HepG2 (cell line): Measurements from ENCODE around the gene FAM222B. TPM values are rescaled to one million over a fixed set of nuclear protein-coding genes. Genes with fewer than 3 reads are reported as not detected.

Experiments
- ATAC-seq: fragments of 200-7000 bp; cut with Tn5 transposase; 3 replicates; pipeline ENCODE4 v1.9.1; 2020; ENCODE audit warnings: mild to moderate bottlenecking, moderate library complexity
- BruUV-seq: library from RNA; stranded (reverse); fragments of 400-500 nt; replicated peaks from 2 replicates; lab custom pipeline; 2021; lab: Mats Ljungman, UMichigan
- CTCF ChIA-PET: fragments of 300-600 bp; formaldehyde crosslinking; extraction: SDS; loops from one replicate; lab custom pipeline; 2021; ENCODE audit warnings: low total read pairs, inconsistent platforms, low intra/inter-chr PET ratio; lab: Yijun Ruan, JAX
- POLR2A ChIA-PET: fragments of 350-600 bp; sonication (Branson Sonifier 250); formaldehyde crosslinking; loops from one replicate; lab custom pipeline; 2020; ENCODE audit warnings: antibody characterized with exemption, inconsistent platforms; lab: Yijun Ruan, JAX
- DNase-seq: peaks from one replicate; pipeline ENCODE4 v3.0.0-alpha.2; 2015; ENCODE audit warnings: low spot score
- FAIRE-seq: peaks from 3 replicates; lab custom pipeline; 2011; peaks lifted over from hg19 to GRCh38; lab: Jason Lieb, UNC
- H2AFZ ChIP-seq: one replicate; pipeline ENCODE4 v1.6.1; 2011; ENCODE audit warnings: low read length, inconsistent platforms
- H3K27ac ChIP-seq: fragments of 300-600 bp; 3 replicates; pipeline ENCODE4 v1.8.0; 2011; ENCODE audit warnings: mixed run types, mild to moderate bottlenecking, mixed read lengths, low read length, inconsistent platforms; ENCODE audit not compliant: insufficient read depth; ENCODE audit errors: extremely low read length
- H3K27me3 ChIP-seq, 2 experiments: fragments of 200-600 bp in 1 of 2; 2 replicates in 1 of 2; 3 replicates in 1 of 2; pipeline versions ENCODE4 v1.6.0 to v1.8.0; 2011; ENCODE audit warnings: low read length in 2 of 2, mild to moderate bottlenecking in 2 of 2, moderate library complexity in 2 of 2, inconsistent platforms in 1 of 2; ENCODE audit not compliant: insufficient read depth in 2 of 2, control insufficient read depth in 1 of 2
- H3K36me3 ChIP-seq, 2 experiments: fragments of 200-600 bp in 1 of 2; replicated peaks in 1 of 2; 2 replicates in 1 of 2; 3 replicates in 1 of 2; pipeline versions ENCODE4 v1.5.1 to v1.8.0; 2011; ENCODE audit warnings: low read length in 2 of 2, inconsistent platforms in 1 of 2; ENCODE audit not compliant: insufficient read depth in 2 of 2, control insufficient read depth in 1 of 2
- H3K4me1 ChIP-seq: 2 replicates; pipeline ENCODE4 v1.5.1; 2012; ENCODE audit warnings: low read length, inconsistent platforms; ENCODE audit not compliant: insufficient read depth
- H3K4me2 ChIP-seq: 2 replicates; pipeline ENCODE4 v1.6.0; 2011; ENCODE audit warnings: low read depth, low read length, inconsistent platforms
- H3K4me3 ChIP-seq, 3 experiments: fragments of 200-600 bp in 1 of 3; sonication (generic), shearing (Covaris generic) in 1 of 3; replicated peaks in 1 of 3; 2 replicates each; pipeline ENCODE4 v1.5.1; 2011 to 2016; ENCODE audit warnings: low read length in 3 of 3, inconsistent platforms in 2 of 3, low read depth in 2 of 3, mild to moderate bottlenecking in 2 of 3, control low read depth in 1 of 3, mixed read lengths in 1 of 3; ENCODE audit not compliant: insufficient read depth in 1 of 3
- H3K79me2 ChIP-seq: one replicate; pipeline ENCODE4 v1.6.1; 2011; ENCODE audit warnings: low read length, inconsistent platforms; ENCODE audit not compliant: insufficient read depth
- H3K9ac ChIP-seq: 2 replicates; pipeline ENCODE4 v1.6.0; 2011; ENCODE audit warnings: mild to moderate bottlenecking, low read depth, low read length, inconsistent platforms; ENCODE audit not compliant: insufficient read depth
- H3K9me3 ChIP-seq: 2 replicates; pipeline ENCODE4 v1.5.1; 2012; ENCODE audit warnings: mild to moderate bottlenecking, low read length
- H4K20me1 ChIP-seq: 2 replicates; pipeline ENCODE4 v1.6.0; 2011; ENCODE audit warnings: inconsistent platforms, mild to moderate bottlenecking, low read length, moderate library complexity; ENCODE audit not compliant: insufficient read depth
- CENPX ChIP-seq: sonication (generic); formaldehyde crosslinking; IDR thresholded peaks from 2 replicates; pipeline ENCODE4 v1.9.0; 2021; ENCODE audit warnings: mild to moderate bottlenecking, missing genetic modification reagents, moderate library complexity
- GZF1 ChIP-seq: sonication (generic); formaldehyde crosslinking; IDR thresholded peaks from 2 replicates; pipeline ENCODE4 v1.5.1; 2020; ENCODE audit warnings: mild to moderate bottlenecking, missing genetic modification reagents
- KLF15 ChIP-seq: sonication (generic); formaldehyde crosslinking; IDR thresholded peaks from 2 replicates; pipeline ENCODE4 v1.8.1; 2023; ENCODE audit warnings: borderline replicate concordance, mild to moderate bottlenecking, inconsistent platforms, missing genetic modification reagents, mixed read lengths
- MNT ChIP-seq: fragments of 450-650 bp; IDR thresholded peaks from 2 replicates; pipeline ENCODE4 v1.6.1; 2016
- PHF8 ChIP-seq: sonication (generic); formaldehyde crosslinking; IDR thresholded peaks from 2 replicates; pipeline ENCODE4 v1.5.0; 2020; ENCODE audit warnings: missing genetic modification reagents
- PRPF4 ChIP-seq: fragments of 200-400 bp; formaldehyde crosslinking; IDR thresholded peaks from 2 replicates; pipeline ENCODE4 v1.6.1; 2016; ENCODE audit warnings: low read length, low read depth; ENCODE audit not compliant: poor library complexity, severe bottlenecking
- SALL2 ChIP-seq: sonication (generic); formaldehyde crosslinking; IDR thresholded peaks from 2 replicates; pipeline ENCODE4 v1.8.1; 2023; ENCODE audit warnings: mild to moderate bottlenecking, missing genetic modification reagents, inconsistent platforms
- SRSF9 ChIP-seq: fragments of 200-400 bp; formaldehyde crosslinking; IDR thresholded peaks from 2 replicates; pipeline ENCODE4 v1.6.1; 2018; ENCODE audit warnings: borderline replicate concordance, mild to moderate bottlenecking, low read depth, low read length; ENCODE audit not compliant: insufficient read depth, poor library complexity, severe bottlenecking
- TOPORS ChIP-seq: sonication (generic); formaldehyde crosslinking; IDR thresholded peaks from 2 replicates; pipeline ENCODE4 v1.8.0; 2023; ENCODE audit warnings: mild to moderate bottlenecking, missing genetic modification reagents
- TP53 ChIP-seq: sonication (generic); formaldehyde crosslinking; conservative IDR thresholded peaks from 2 replicates; pipeline ENCODE4 v1.4.0; 2020; ENCODE audit warnings: missing genetic modification reagents
- ZBTB3 ChIP-seq: sonication (generic); formaldehyde crosslinking; IDR thresholded peaks from 2 replicates; pipeline ENCODE4 v1.4.0; 2020; ENCODE audit warnings: low read depth, mild to moderate bottlenecking, moderate library complexity, missing genetic modification reagents, borderline replicate concordance
- ZBTB7B ChIP-seq: sonication (generic); formaldehyde crosslinking; IDR thresholded peaks from 2 replicates; pipeline ENCODE4 v1.4.0; 2020; ENCODE audit warnings: missing genetic modification reagents
- ZMAT3 ChIP-seq: sonication (generic); formaldehyde crosslinking; conservative IDR thresholded peaks from 2 replicates; pipeline ENCODE4 v1.7.0; 2021; ENCODE audit warnings: missing genetic modification reagents
- ZNF564 ChIP-seq: sonication (generic); formaldehyde crosslinking; IDR thresholded peaks from 2 replicates; pipeline ENCODE4 v1.8.1; 2023; ENCODE audit warnings: mild to moderate bottlenecking, missing genetic modification reagents
- ZNF678 ChIP-seq: sonication (generic); formaldehyde crosslinking; IDR thresholded peaks from 2 replicates; pipeline ENCODE4 v1.4.0; 2020; ENCODE audit warnings: mild to moderate bottlenecking, missing genetic modification reagents
- ZNF800 ChIP-seq: sonication (generic); formaldehyde crosslinking; IDR thresholded peaks from 2 replicates; pipeline ENCODE4 v1.4.0; 2020; ENCODE audit warnings: missing genetic modification reagents
- WGBS: methylation state at CpG from one replicate; pipeline ENCODE4 v1.1.6; 2017; ENCODE audit warnings: low lambda C conversion rate; 5-methylcytosine and 5-hydroxymethylcytosine counted together
- in situ Hi-C: cut with HindIII; loops from 2 replicates; pipeline ENCODE4 v1.10.0; 2017; ENCODE audit warnings: low pct_unique_long_range_greater_than_20kb; ENCODE audit not compliant: extremely low pct_ligation_motif_present
- intact Hi-C: fragments of 100-400 bp; cut with micrococcal nuclease; formaldehyde crosslinking; loops from one replicate; pipeline ENCODE4 v1.10.0; 2022; ENCODE audit not compliant: unreplicated experiment
- polyA plus RNA-seq, 8 experiments: library from polyadenylated mRNA; depleted of rRNA in 3 of 8; stranded (reverse) in 7 of 8; unstranded in 1 of 8; fragments of >200 nt; fragmentation: Illumina TruSeq in 4 of 8; extraction: Trizol in 4 of 8; gene quantifications; 2 replicates each; pipeline versions ENCODE4 v1.2.1 to v1.2.3, GENCODE V29; 2011 to 2016; ENCODE audit warnings: low read depth in 4 of 8, missing spikeins in 1 of 8, mixed read lengths in 1 of 8; ENCODE audit not compliant: insufficient read depth in 1 of 8
- total RNA-seq, 5 experiments: library from RNA; depleted of rRNA; stranded (reverse); fragments of >200 nt; fragmentation: Illumina TruSeq; extraction: Trizol; gene quantifications; 2 replicates each; pipeline ENCODE4 v1.2.3, GENCODE V29; 2016; ENCODE audit warnings: low read depth in 1 of 5

Gene FAM222B
- total and polyA plus RNA-seq, 2 of the 13 experiments (the other 11 are each of a cell fraction or from before 2014, with no cell fraction given) = 3.5 to 7.3 TPM

- intact Hi-C loops = no loop called here
- Histone ChIP-seq H3K27ac (no peak overlapping the region), H3K4me2 (no peak overlapping the region), H3K27me3 (no peaks in the 10 kb centered on the region), H2AFZ (no peak overlapping the region), H3K9me3 (no peaks in the 10 kb centered on the region), H3K79me2 (no peaks in the 10 kb centered on the region), H3K4me3 (no peak overlapping the region), H4K20me1 (no peaks in the 10 kb centered on the region), H3K4me1 (peaks cover 10% of the 10 kb centered on the region), H3K9ac (no peak overlapping the region), H3K36me3 (peaks cover 0 to 11% of the 10 kb centered on the region in 2 experiments; a peak in 2 of 5 replicates)
- WGBS = 100% methylated on average over 1 of the region's 1 CpG
- FAIRE-seq = no peak
- ChIA-PET CTCF (no interaction called here), POLR2A (interaction anchor here (0.7 kb wide), 1 partner anchor 12 kb away, joined by 3 read pairs; no protein-coding TSS in a partner anchor)
- no TSS peak for BruUV-seq
- DNase-seq = no peak
- TF ChIP-seq PHF8 (CRISPR knock-in tag) (no peak), ZMAT3 (CRISPR knock-in tag) (no peak), ZNF564 (CRISPR knock-in tag) (no peak), ZNF800 (CRISPR knock-in tag) (no peak), PRPF4 (no peak)
- ATAC-seq = no peak
- in situ Hi-C loops = loop anchor here (25.0 kb wide), 1 partner anchor 379 kb away; no protein-coding TSS in a partner anchor
Observed at GRCh38 chr17:28733346-28733745, 109.2 kb downstream of the FAM222B start.

DNA sequence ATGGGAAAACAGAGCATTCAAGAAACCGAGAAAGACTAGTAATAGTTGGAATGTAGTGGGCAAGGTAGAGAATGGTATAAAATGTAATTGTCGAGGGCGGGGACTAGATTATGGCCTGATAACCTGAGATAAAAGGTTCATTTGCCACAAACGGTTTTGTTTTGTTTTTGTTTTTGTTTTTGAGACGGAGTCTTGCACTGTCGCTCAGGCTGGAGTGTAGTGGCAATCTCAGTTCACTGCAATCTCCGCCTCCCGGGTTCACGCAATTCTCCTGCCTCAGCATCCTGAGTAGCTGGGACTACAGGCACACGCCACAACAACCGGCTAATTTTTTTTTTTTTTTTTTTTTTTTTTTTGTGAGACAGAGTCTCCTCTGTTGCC, 112.7 kb downstream of the FAM222B start:
- no peak overlapping the region for H3K9ac ChIP-seq
- POLR2A ChIA-PET = interaction anchor here (1.2 to 8.7 kb wide), 6 partner anchors 10 to 222 kb away, joined by 3 to 590 read pairs (median 36); partner anchors contain the start of genes PHF12, RPL23A, SDF2 and SUPT6H
- no peak for TF ChIP-seq TOPORS (CRISPR knock-in tag)
- TF ChIP-seq GZF1 (CRISPR knock-in tag) = no peak
- no peak for TF ChIP-seq ZBTB7B (CRISPR knock-in tag)
- no peak for TF ChIP-seq TP53 (CRISPR knock-in tag)
- TF ChIP-seq MNT = no peak
- no peak for TF ChIP-seq SALL2 (CRISPR knock-in tag)
- TF ChIP-seq ZNF678 (CRISPR knock-in tag) = no peak
- no peak for TF ChIP-seq ZBTB3 (CRISPR knock-in tag)
- no peak for TF ChIP-seq SRSF9
- no peak for TF ChIP-seq KLF15
- TF ChIP-seq CENPX (CRISPR knock-in tag) = no peak

More for the DNA sequence above, 112.7 kb downstream of the FAM222B start:
- Histone ChIP-seq H3K36me3 (peaks cover 0 to 8% of the 10 kb centered on the region in 2 experiments; a peak in 2 of 5 replicates), H3K4me2 (no peak overlapping the region), H3K4me1 (peaks cover 24% of the 10 kb centered on the region), H3K79me2 (peaks cover 4% of the 10 kb centered on the region), H3K27me3 (no peaks in the 10 kb centered on the region; a peak in 1 of 5 replicates), H2AFZ (no peak overlapping the region), H3K4me3 (no peak overlapping the region), H4K20me1 (no peaks in the 10 kb centered on the region), H3K9me3 (no peaks in the 10 kb centered on the region), H3K27ac (peak overlapping the region; percentile 88)
- BruUV-seq = no TSS peak
- CTCF ChIA-PET = interaction anchor here (5.0 kb wide), 1 partner anchor 20 kb away, joined by 142 read pairs; no protein-coding TSS in a partner anchor
- ATAC-seq (no peak), DNase-seq (no peak), FAIRE-seq (no peak)
- intact Hi-C loops = no loop called here
- in situ Hi-C loops = loop anchor here (25.0 kb wide), 1 partner anchor 382 kb away; no protein-coding TSS in a partner anchor
- 90% methylated on average over 11 of the region's 11 CpGs for WGBS
